ENCODE data around the gene LMNTD2. TPM values are rescaled to one million over a fixed set of nuclear protein-coding genes. Genes with fewer than 3 reads are reported as not detected.

Gene LMNTD2
- total and polyA plus RNA-seq, 2 of the 13 experiments (the other 11 are each of a cell fraction or from before 2014, with no cell fraction given) = 1.1 to 3.1 TPM

GRCh38 chr11:567011-567628, 6.6 kb upstream of the LMNTD2 start (continued):
- no peak for TF ChIP-seq MYC (CRISPR knock-in tag; IDR thresholded peaks at IDR 0.05; ENCODE audit: borderline replicate concordance)
- no peak for TF ChIP-seq ZNF441 (CRISPR knock-in tag; IDR thresholded peaks at IDR 0.05; ENCODE audit: borderline replicate concordance)
- peak; percentile 59; the same call in 1 of the 2 replicates for TF ChIP-seq ZC3H13 (CRISPR knock-in tag; IDR thresholded peaks at IDR 0.05)
- TF ChIP-seq SIX1 (CRISPR knock-in tag; IDR thresholded peaks at IDR 0.05; ENCODE audit: borderline replicate concordance) = no peak
- no peak for TF ChIP-seq ATF3 (CRISPR knock-in tag; IDR thresholded peaks at IDR 0.05)
- no peak; the same call in 1 of the 2 replicates for TF ChIP-seq HNF1B (CRISPR knock-in tag; IDR thresholded peaks at IDR 0.05)
- TF ChIP-seq TRIM24 (CRISPR knock-in tag; IDR thresholded peaks at IDR 0.05) = no peak
- no peak for TF ChIP-seq SYNCRIP (IDR thresholded peaks at IDR 0.05; ENCODE audit: insufficient read depth, low read depth, low read length)
- TF ChIP-seq ZNF597 (CRISPR knock-in tag; IDR thresholded peaks at IDR 0.05) = no peak
- TF ChIP-seq ZNF891 (CRISPR knock-in tag; IDR thresholded peaks at IDR 0.05) = peak; percentile 17; the same call in 1 of the 2 replicates
- TF ChIP-seq ZBTB38 (CRISPR knock-in tag; IDR thresholded peaks at IDR 0.05) = peak; percentile 39; the same call in 1 of the 2 replicates
- TF ChIP-seq ZFX (CRISPR knock-in tag; IDR thresholded peaks at IDR 0.05; ENCODE audit: low read depth) = 0 out of 2 replicates have a peak, but pooled peaks have one; percentile 29
- TF ChIP-seq ZFY (CRISPR knock-in tag; IDR thresholded peaks at IDR 0.05) = 0 out of 2 replicates have a peak, but pooled peaks have one; percentile 3
- TF ChIP-seq ZBTB14 (CRISPR knock-in tag; IDR thresholded peaks at IDR 0.05) = no peak
- no peak for TF ChIP-seq ZNF605 (CRISPR knock-in tag; IDR thresholded peaks at IDR 0.05)
- no peak for TF ChIP-seq HIVEP1 (CRISPR knock-in tag; IDR thresholded peaks at IDR 0.05)
- TF ChIP-seq ZNF558 (CRISPR knock-in tag; IDR thresholded peaks at IDR 0.05; ENCODE audit: borderline replicate concordance) = no peak
- no peak for TF ChIP-seq HIC2 (CRISPR knock-in tag; IDR thresholded peaks at IDR 0.05; ENCODE audit: low read depth)
- no peak for TF ChIP-seq FUBP1 (CRISPR knock-in tag; IDR thresholded peaks at IDR 0.05; ENCODE audit: borderline replicate concordance)
- TF ChIP-seq FOSL2 (CRISPR knock-in tag; IDR thresholded peaks at IDR 0.05) = no peak
- TF ChIP-seq CHD4 (IDR thresholded peaks at IDR 0.05; ENCODE audit: borderline replicate concordance, low read length) = no peak

Data from HepG2 (cell line).